Measurements from ENCODE around the gene FREM2.

FREM2 gene

DNA sequence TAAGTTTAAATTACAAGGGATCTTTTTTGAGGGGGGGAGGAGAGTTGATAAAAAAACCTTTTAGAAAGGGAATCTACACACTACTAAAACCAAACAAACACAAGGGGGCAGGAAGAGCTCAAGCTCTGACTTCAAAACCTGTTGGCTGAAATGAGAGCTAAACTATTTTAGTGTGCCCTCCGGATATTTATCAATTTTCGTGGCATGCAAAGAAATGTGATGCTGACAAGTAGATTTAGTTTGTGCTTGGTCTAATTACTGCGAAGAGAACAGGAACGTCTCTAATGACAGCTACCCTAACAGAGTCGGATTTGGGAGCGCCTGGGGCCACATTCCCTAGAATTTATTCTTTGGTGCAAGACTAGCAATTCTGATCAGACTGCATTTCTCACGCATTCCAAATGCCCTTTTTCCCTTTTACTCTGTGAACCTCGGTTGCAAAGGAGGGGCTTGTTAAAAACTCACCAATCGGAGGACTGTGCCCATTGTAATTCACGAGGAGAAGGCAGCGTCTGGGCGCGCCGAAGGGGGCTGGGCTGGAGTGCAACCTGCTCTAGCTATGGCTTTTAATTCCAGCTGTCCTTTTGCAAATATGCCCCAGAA, 802 bp upstream of the FREM2 start:
- DNase-seq (ENCODE audit: low spot score): no peak

GRCh38 chr13:38687246-38688229, 661 bp downstream of the FREM2 start:
- DNase-seq (ENCODE audit: low spot score): no peak

GRCh38 chr13:38688674-38689073, 1.8 kb downstream of the FREM2 start:
- DNase-seq (ENCODE audit: low spot score): no peak

DNA sequence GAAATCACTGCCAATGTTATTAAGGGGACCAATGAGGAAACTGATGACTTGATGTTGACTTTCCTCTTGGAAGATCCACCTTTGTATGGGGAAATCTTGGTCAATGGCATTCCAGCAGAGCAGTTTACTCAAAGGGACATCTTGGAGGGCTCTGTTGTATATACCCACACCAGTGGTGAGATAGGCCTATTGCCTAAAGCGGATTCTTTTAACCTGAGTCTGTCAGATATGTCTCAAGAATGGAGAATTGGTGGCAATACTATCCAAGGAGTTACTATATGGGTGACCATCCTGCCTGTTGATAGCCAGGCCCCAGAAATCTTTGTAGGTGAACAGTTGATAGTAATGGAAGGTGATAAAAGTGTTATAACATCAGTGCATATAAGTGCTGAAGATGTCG, 3.4 kb downstream of the FREM2 start:
- no peak for DNase-seq (ENCODE audit: low spot score)

DNA sequence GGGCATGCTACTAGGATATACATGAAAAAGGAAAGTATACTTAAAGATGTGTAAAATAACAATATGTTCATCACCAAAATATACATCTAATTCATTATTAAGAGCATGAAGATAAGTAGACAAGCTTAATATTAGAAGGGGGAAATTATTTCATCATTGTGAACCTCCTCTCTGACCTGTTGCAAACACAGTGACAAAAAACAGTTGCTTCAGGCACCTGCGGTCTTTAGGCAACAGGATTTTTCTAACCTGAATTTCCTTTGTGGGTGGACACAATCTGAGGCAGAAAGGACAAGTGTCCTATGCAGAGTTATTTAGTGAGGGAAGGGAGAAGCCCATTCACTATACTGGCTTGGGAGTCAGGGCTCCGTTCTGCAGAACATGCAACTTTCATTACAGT, 6.3 kb downstream of the FREM2 start:
- DNase-seq (ENCODE audit: low spot score): no peak

DNA sequence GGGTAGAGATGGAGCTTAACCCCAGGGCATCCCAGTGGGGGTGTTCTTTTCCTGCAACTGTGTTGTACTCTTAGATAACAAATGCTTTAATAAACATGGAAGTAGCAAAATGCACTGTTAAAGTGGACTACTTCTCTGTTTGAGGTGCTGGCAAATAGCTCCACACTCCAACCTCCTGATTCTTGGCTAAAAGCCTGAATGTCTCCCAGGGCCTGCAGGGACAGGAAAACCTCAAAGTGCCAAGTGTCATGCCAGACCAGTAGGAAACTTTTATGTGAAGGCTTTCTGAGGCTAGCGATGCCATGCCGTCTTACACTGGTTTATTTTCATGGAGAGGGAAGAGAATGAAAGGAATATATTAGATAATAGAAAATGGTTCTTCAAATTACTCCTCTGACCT, 6.8 kb downstream of the FREM2 start:
- DNase-seq (ENCODE audit: low spot score): no peak

- DNase-seq (ENCODE audit: low spot score): no peak
Measured at GRCh38 chr13:38697197-38697596, 10.3 kb downstream of the FREM2 start.

GRCh38 chr13:38697628-38698333, 10.9 kb downstream of the FREM2 start:
- no peak for DNase-seq (ENCODE audit: low spot score)

DNA sequence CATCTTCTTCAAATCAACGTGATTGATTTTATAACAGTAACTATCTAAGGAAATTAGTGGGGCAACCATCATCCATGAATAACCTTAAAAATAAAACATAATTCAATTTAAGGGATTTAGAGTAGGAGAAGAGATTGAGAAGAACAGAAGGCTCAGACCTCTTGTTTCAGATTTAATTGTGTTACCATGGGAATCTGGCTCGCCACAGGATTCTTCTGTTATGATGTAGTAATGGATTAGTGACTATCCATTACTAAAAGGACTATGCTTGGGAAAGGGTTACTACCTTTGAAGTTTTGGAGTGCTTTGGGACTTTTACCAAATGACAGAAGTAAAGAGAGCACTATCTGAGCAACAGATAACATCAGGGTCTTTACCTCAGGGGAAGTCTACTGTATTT, 13.2 kb downstream of the FREM2 start:
- no peak for DNase-seq (ENCODE audit: low spot score)

GRCh38 chr13:38702669-38703068, 15.8 kb downstream of the FREM2 start:
- no peak for DNase-seq (ENCODE audit: low spot score)

GRCh38 chr13:38703255-38703654, 16.4 kb downstream of the FREM2 start:
- no peak for DNase-seq (ENCODE audit: low spot score)

- no peak for DNase-seq (ENCODE audit: low spot score)
Measured at GRCh38 chr13:38705365-38705764, 18.5 kb downstream of the FREM2 start.

DNA sequence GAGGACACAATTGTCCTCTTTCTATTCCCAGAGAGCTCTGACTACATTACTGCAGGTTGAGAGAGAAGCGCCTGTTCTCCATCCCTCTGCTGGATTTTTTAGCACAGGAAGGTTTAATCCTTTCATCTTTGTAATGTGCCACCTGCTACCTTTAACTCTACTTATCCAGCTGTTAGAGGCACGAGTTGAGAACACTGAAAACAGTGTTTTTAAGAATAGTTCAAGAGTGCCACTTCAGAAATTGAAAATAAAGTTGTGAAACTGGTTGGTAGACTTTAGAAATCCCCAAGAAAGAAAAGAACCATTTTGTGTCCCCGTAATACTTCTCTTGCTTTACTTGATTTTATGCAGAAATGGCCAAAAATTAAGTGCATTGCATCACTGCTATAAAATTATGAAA, 20.6 kb downstream of the FREM2 start:
- DNase-seq (ENCODE audit: low spot score): no peak

GRCh38 chr13:38713046-38713445, 26.2 kb downstream of the FREM2 start:
- DNase-seq (ENCODE audit: low spot score): no peak

DNA sequence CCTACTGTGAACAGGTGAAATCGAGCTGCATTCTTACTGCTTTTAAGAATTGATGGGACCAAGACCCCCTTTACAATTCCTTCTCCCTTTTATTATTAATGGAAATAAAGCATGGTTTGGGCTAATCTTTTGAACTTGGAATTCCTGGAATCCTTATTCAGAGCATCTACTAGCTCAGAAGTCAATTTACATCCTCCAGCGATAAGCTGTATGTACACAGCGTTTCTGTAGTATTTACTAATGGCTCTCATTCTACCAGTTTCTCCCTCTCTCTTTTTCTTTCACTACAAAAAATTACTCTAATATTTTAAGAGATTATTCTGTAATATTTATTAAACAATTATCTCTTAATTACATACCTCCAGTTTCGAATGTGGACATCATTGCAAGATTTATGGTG, 31.5 kb downstream of the FREM2 start:
- DNase-seq (ENCODE audit: low spot score): no peak

DNA sequence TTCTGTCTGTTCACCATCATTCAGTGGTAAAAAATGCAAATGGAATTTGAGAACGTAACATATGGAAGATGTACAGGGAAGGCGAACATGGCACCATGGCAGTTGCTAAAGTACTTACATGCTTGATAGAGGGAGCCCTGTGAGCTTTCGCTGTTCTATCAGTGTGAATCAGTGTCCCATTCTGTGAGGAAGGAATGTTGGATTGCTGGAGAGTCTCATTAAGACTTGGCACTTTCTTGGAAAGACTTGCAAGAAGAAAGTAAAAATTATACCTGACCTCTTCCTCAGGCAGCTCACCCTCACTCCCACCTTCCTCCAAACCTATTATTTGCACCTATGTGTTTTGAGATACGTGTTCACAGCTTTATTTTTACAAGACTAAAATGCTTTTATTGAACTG, 43.5 kb downstream of the FREM2 start:
- no peak for DNase-seq (ENCODE audit: low spot score)

DNA sequence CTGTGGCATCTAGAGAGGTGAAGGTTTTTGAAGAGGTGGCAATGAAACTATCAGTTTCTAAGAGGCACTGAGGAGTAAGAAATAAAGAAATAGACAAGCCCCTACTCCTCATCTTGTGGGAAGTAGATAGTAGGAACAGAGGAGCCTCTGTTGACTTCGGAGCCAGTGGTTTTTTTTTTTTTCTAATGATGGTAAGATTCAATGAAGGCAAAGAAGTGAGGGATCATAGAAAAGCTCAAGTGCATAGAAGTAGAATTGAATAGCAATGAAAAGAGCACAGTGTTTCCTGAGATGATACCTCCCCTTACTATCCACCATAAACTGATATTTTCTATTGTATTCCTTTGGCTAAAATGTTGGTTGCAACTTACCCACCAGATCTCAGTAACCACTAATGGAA, 46.3 kb downstream of the FREM2 start:
- DNase-seq (ENCODE audit: low spot score): no peak

GRCh38 chr13:38735665-38736440, 49.0 kb downstream of the FREM2 start:
- DNase-seq (ENCODE audit: low spot score): no peak

GRCh38 chr13:38743466-38743865, 56.6 kb downstream of the FREM2 start:
- no peak for DNase-seq (ENCODE audit: low spot score)

DNA sequence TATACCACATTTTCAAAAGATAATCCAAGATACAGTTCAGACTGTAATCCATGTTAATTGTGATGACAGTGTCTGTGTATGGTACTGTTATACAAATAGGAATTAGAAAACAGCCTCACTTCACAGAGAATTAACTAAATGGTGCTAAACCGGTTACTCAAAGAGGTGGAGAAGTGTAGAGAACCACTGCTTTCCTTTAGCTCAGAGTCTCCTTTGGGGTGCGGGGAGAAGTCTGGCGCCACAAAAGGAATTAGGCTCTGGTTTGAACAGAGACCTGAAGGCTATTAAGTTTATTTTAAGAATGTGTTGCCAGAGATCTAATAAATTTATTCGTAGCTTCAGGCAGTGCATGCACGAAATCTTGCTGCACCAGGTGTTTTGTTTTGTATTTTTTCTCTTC, 65.8 kb downstream of the FREM2 start:
- no peak for DNase-seq (ENCODE audit: low spot score)

- no peak for DNase-seq (ENCODE audit: low spot score)
Measured at GRCh38 chr13:38753878-38754277, 67.0 kb downstream of the FREM2 start.

DNA sequence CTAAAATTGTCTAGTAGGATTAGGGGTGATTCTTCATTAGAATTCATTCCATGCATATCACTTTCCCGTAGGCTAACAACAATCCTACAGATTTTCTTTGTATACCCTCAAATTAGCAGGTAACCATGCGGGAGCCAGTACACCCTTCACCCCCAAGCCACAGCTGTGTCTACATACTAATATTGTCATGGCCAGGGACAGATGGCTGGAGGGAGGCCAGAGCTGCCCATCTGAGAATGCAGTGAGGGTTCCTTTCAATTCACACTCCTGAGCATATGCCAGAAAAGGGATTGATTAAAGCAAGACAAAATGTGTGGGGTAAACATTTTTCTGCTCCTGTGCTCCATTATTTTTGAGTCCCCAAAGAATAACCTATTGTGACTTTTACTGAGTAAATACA, 68.9 kb downstream of the FREM2 start:
- DNase-seq (ENCODE audit: low spot score): no peak

Measured in CD4-positive, alpha-beta T cell treated with Interleukin-6 at 100 ng/mL for 8 hours (primary cell).